Measurements from ENCODE around the gene OFD1.

The OFD1 gene

DNA sequence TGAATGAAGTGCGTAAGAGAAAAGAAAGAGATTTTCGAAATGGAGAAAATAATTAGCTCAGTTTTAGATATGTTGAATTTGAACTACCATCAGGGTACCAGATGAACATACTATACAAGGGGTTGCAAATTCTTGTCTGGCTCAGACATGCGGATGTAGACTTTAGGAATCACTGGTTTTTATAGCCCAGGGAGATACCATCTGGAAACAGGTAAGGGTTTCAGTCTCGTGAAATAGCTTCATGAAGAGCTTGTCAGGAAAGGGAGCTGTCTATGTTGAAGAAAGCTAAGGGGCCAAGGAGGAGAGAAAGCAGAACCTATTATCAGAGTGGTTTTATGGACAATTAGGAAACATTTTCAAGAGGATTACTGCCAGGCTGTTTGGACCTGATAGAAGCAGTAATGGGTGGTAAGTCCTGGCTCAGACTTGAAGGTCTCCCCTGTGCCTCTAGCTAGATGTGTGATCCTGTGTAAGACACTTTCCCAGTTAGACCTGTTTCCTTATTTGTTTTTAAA, 38.9 kb upstream of the OFD1 start:
- TF ChIP-seq ZNF274 (IDR thresholded peaks at IDR 0.05; ENCODE audit: low read depth, low read length) (no peak), YY1 (IDR thresholded peaks at IDR 0.05; ENCODE audit: insufficient read depth, insufficient read length) (no peak), SUZ12 (IDR thresholded peaks at IDR 0.05; ENCODE audit: extremely low read depth, insufficient read depth, insufficient read length) (no peak)
- Histone ChIP-seq H3K4me3 (ENCODE audit: insufficient read length, low read depth) (no peak overlapping the region), H3K36me3 (ENCODE audit: insufficient read depth, insufficient read length, low read length) (peaks cover 27% of the 10 kb centered on the region), H3K27me3 (ENCODE audit: insufficient read depth, insufficient read length) (no peaks in the 10 kb centered on the region), H3K4me1 (ENCODE audit: insufficient read depth, insufficient read length) (peaks cover 6% of the 10 kb centered on the region), H3K9me3 (ENCODE audit: insufficient read depth, low read length) (no peaks in the 10 kb centered on the region), H3K9ac (ENCODE audit: insufficient read length, low read depth) (no peak overlapping the region)
- DNase-seq (ENCODE audit: low read depth, low spot score), result no peak

DNA sequence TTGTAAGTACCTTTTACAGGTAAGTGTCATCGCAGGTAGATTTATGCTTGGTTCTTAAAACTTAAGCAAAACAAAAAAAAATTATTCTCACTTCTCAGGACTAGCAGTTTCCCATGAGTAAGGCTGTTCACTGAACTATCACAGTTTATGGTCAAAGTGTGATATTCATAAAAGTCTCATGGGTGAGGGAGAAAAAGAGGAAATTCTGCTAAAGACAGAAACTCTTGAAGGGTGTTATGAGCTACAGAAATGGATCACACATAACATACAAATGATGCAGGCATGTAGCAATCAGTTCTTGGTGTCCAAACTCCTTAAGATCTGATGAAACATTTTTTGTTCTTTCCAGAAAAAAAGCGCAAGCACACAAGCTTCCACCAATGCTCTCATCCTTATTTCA, 37.1 kb upstream of the OFD1 start:
- Histone ChIP-seq H3K4me3 (ENCODE audit: insufficient read length, low read depth) (no peak overlapping the region), H3K9ac (ENCODE audit: insufficient read length, low read depth) (no peak overlapping the region), H3K9me3 (ENCODE audit: insufficient read depth, low read length) (no peaks in the 10 kb centered on the region), H3K36me3 (ENCODE audit: insufficient read depth, insufficient read length, low read length) (peaks cover 30% of the 10 kb centered on the region), H3K27me3 (ENCODE audit: insufficient read depth, insufficient read length) (no peaks in the 10 kb centered on the region), H3K4me1 (ENCODE audit: insufficient read depth, insufficient read length) (peaks cover 6% of the 10 kb centered on the region)
- DNase-seq (ENCODE audit: low read depth, low spot score), result no peak
- TF ChIP-seq ZNF274 (IDR thresholded peaks at IDR 0.05; ENCODE audit: low read depth, low read length) (no peak), YY1 (IDR thresholded peaks at IDR 0.05; ENCODE audit: insufficient read depth, insufficient read length) (no peak), SUZ12 (IDR thresholded peaks at IDR 0.05; ENCODE audit: extremely low read depth, insufficient read depth, insufficient read length) (no peak)

GRCh38 chrX:13697976-13698375, 36.6 kb upstream of the OFD1 start:
- H3K9ac ChIP-seq (ENCODE audit: insufficient read length, low read depth), result no peak overlapping the region
- TF ChIP-seq SUZ12 (IDR thresholded peaks at IDR 0.05; ENCODE audit: extremely low read depth, insufficient read depth, insufficient read length), result no peak
- no peak for TF ChIP-seq ZNF274 (IDR thresholded peaks at IDR 0.05; ENCODE audit: low read depth, low read length)
- TF ChIP-seq YY1 (IDR thresholded peaks at IDR 0.05; ENCODE audit: insufficient read depth, insufficient read length), result no peak
- no peak overlapping the region for H3K4me3 ChIP-seq (ENCODE audit: insufficient read length, low read depth)
- H3K4me1 ChIP-seq (ENCODE audit: insufficient read depth, insufficient read length), result peaks cover 6% of the 10 kb centered on the region
- DNase-seq (ENCODE audit: low read depth, low spot score), result no peak
- H3K36me3 ChIP-seq (ENCODE audit: insufficient read depth, insufficient read length, low read length), result peaks cover 32% of the 10 kb centered on the region
- no peaks in the 10 kb centered on the region for H3K9me3 ChIP-seq (ENCODE audit: insufficient read depth, low read length)
- no peaks in the 10 kb centered on the region for H3K27me3 ChIP-seq (ENCODE audit: insufficient read depth, insufficient read length)

GRCh38 chrX:13698432-13698831, 36.1 kb upstream of the OFD1 start:
- no peak for DNase-seq (ENCODE audit: low read depth, low spot score)
- Histone ChIP-seq H3K27me3 (ENCODE audit: insufficient read depth, insufficient read length) (no peaks in the 10 kb centered on the region), H3K4me3 (ENCODE audit: insufficient read length, low read depth) (no peak overlapping the region), H3K9me3 (ENCODE audit: insufficient read depth, low read length) (no peaks in the 10 kb centered on the region), H3K4me1 (ENCODE audit: insufficient read depth, insufficient read length) (peaks cover 6% of the 10 kb centered on the region), H3K36me3 (ENCODE audit: insufficient read depth, insufficient read length, low read length) (peaks cover 34% of the 10 kb centered on the region), H3K9ac (ENCODE audit: insufficient read length, low read depth) (no peak overlapping the region)
- TF ChIP-seq ZNF274 (IDR thresholded peaks at IDR 0.05; ENCODE audit: low read depth, low read length) (no peak), YY1 (IDR thresholded peaks at IDR 0.05; ENCODE audit: insufficient read depth, insufficient read length) (no peak), SUZ12 (IDR thresholded peaks at IDR 0.05; ENCODE audit: extremely low read depth, insufficient read depth, insufficient read length) (no peak)

DNA sequence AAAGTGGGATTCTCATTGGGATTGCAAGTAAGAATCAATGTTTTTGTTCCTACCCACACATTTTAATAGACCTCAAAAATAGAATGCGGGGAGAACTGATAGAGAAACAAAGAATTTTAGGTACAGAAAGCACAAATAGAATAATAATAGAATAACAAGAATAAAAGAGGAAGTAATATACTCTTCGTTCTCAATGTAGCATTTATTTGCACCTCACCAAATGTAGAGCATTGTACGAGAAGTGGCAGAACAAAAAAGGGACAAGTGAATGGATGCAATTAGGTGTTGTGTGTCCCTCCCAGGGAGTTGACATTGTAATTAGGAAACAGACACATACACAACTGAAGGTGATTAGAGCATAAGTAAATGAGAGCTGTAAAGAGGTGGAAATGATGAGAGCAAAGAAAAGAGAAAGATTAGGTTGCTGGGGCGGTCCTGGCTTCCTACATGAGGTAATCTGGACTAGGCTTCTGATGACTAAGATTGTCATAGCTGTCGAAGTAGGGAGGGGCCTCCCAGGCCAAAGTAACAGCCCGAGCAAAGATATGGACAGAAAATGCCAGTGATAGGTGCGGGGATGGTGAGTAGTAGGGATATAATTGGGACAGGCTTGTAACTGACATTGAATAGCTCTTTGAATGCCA, 35.2 kb upstream of the OFD1 start:
- peaks cover 4% of the 10 kb centered on the region for H3K4me1 ChIP-seq (ENCODE audit: insufficient read depth, insufficient read length)
- H3K36me3 ChIP-seq (ENCODE audit: insufficient read depth, insufficient read length, low read length), result peaks cover 40% of the 10 kb centered on the region
- no peak overlapping the region for H3K4me3 ChIP-seq (ENCODE audit: insufficient read length, low read depth)
- H3K27me3 ChIP-seq (ENCODE audit: insufficient read depth, insufficient read length), result no peaks in the 10 kb centered on the region
- DNase-seq (ENCODE audit: low read depth, low spot score), result no peak
- H3K9me3 ChIP-seq (ENCODE audit: insufficient read depth, low read length), result no peaks in the 10 kb centered on the region
- TF ChIP-seq SUZ12 (IDR thresholded peaks at IDR 0.05; ENCODE audit: extremely low read depth, insufficient read depth, insufficient read length), result no peak
- no peak for TF ChIP-seq ZNF274 (IDR thresholded peaks at IDR 0.05; ENCODE audit: low read depth, low read length)
- TF ChIP-seq YY1 (IDR thresholded peaks at IDR 0.05; ENCODE audit: insufficient read depth, insufficient read length), result no peak
- H3K9ac ChIP-seq (ENCODE audit: insufficient read length, low read depth), result no peak overlapping the region

DNA sequence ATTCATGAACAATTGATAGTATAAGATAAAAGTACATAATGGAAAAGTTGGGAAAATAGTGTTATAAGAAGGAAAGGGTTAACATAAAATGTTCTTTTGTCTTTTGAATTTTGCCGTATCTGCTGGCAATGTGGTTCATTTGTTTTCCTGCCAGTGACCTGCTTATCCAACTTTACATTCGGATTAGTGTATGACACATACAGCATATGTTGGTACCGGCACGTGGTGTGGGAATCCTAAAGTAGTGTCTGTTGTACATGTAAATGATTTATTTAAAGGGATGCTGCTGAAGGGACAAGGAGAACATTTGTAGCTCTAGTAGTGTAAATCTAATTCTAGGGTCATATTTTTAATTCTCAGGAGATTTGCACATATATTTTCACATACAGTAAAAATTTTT, 34.2 kb upstream of the OFD1 start:
- Histone ChIP-seq H3K9me3 (ENCODE audit: insufficient read depth, low read length) (no peaks in the 10 kb centered on the region), H3K36me3 (ENCODE audit: insufficient read depth, insufficient read length, low read length) (peaks cover 37% of the 10 kb centered on the region), H3K4me1 (ENCODE audit: insufficient read depth, insufficient read length) (no peaks in the 10 kb centered on the region), H3K9ac (ENCODE audit: insufficient read length, low read depth) (no peak overlapping the region), H3K27me3 (ENCODE audit: insufficient read depth, insufficient read length) (no peaks in the 10 kb centered on the region), H3K4me3 (ENCODE audit: insufficient read length, low read depth) (no peak overlapping the region)
- no peak for TF ChIP-seq ZNF274 (IDR thresholded peaks at IDR 0.05; ENCODE audit: low read depth, low read length)
- DNase-seq (ENCODE audit: low read depth, low spot score), result no peak

DNA sequence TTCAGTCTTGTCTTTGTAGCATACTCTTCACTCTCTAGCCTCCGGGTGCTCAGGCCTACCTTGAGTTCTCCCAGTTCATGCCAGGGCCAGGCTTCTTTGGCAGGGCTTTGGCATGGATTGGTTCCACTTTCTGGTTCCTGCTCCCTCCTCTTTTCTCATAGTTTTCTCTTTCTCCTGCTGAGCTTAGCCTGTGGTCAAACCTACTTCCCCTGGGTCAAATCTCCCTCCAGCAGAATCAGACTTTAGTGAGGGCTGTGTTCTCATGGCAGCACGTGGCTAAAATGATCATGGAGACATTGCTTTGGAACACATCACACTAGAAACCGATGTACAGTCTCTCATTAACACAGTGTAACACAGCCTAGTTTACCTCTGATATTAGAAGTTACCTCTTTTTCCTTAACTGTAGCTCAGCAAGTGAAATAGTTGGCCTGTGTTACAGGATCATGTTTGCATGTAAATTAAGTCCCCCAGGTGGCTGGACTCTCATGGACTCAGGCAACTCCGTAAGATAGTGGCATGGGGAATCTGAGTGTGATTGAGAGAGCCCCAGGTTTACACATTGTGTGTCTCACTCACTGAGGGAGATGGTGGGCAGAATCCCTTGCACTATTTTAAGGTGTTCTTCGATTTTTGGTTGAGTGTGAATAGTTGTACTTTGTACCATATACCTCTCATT, 32.3 kb upstream of the OFD1 start:
- Histone ChIP-seq H3K4me1 (ENCODE audit: insufficient read depth, insufficient read length) (no peaks in the 10 kb centered on the region), H3K9ac (ENCODE audit: insufficient read length, low read depth) (no peak overlapping the region), H3K36me3 (ENCODE audit: insufficient read depth, insufficient read length, low read length) (peaks cover 40% of the 10 kb centered on the region), H3K27me3 (ENCODE audit: insufficient read depth, insufficient read length) (no peaks in the 10 kb centered on the region), H3K4me3 (ENCODE audit: insufficient read length, low read depth) (no peak overlapping the region), H3K9me3 (ENCODE audit: insufficient read depth, low read length) (no peaks in the 10 kb centered on the region)
- no peak for TF ChIP-seq YY1 (IDR thresholded peaks at IDR 0.05; ENCODE audit: insufficient read depth, insufficient read length)
- TF ChIP-seq ZNF274 (IDR thresholded peaks at IDR 0.05; ENCODE audit: low read depth, low read length), result no peak
- TF ChIP-seq SUZ12 (IDR thresholded peaks at IDR 0.05; ENCODE audit: extremely low read depth, insufficient read depth, insufficient read length), result no peak
- no peak for DNase-seq (ENCODE audit: low read depth, low spot score)
